ENCODE data around the gene TMEM165. TPM values are rescaled to one million over a fixed set of nuclear protein-coding genes. Genes with fewer than 3 reads are reported as not detected.

TMEM165 gene
- polyA plus RNA-seq, 3 donors = 77.4 to 96.4 (median 92.8) TPM

GRCh38 chr4:55437823-55438222 is 42.1 kb downstream of the TMEM165 start:
- no peaks in the 10 kb centered on the region for H3K4me1 ChIP-seq (ENCODE audit: control insufficient read depth in 1 of 2, insufficient read depth in 2 of 2, low read length in 2 of 2)
- Mint-ChIP-seq H3K27me3 (ENCODE audit: low read depth in 3 of 3) (no peaks in the 10 kb centered on the region), H3K4me1 (peaks cover 5% of the 10 kb centered on the region), H3K9me3 (no peaks in the 10 kb centered on the region), H3K36me3 (peaks cover 53 to 56% of the 10 kb centered on the region in 2 donors), H3K4me3 (no peak overlapping the region), H3K27ac (peak overlapping the region in 1 of 7 donors; percentile 62)
- H3K9ac ChIP-seq (ENCODE audit: insufficient read depth, low read length, poor library complexity, severe bottlenecking) = no peak overlapping the region
- H3K27me3 ChIP-seq (ENCODE audit: control insufficient read depth in 2 of 2, insufficient read depth in 2 of 2, low read length in 2 of 2) = no peaks in the 10 kb centered on the region
- H3K79me2 ChIP-seq (ENCODE audit: insufficient read depth, low read length) = no peaks in the 10 kb centered on the region
- no peak overlapping the region for H3K4me3 ChIP-seq (replicated peaks in 1 of 3; ENCODE audit: low read depth in 2 of 3, low read length in 3 of 3)
- no peak overlapping the region for H3K4me2 ChIP-seq (replicated peaks; ENCODE audit: extremely low read depth, low read length, poor library complexity, severe bottlenecking)
- no CpG with 5 or more reads among the region's 3 CpGs for WGBS (ENCODE audit: insufficient coverage)
- no peak for DNase-seq
- TF ChIP-seq CTCF (IDR thresholded peaks at IDR 0.05) = no peak
- H2AFZ ChIP-seq (ENCODE audit: insufficient read depth, low read depth, low read length, poor library complexity, severe bottlenecking) = no peak overlapping the region
- no peaks in the 10 kb centered on the region for H3K9me3 ChIP-seq (replicated peaks in 1 of 2; ENCODE audit: control insufficient read depth in 1 of 2, insufficient read depth in 1 of 2, low read length in 2 of 2)
- no peak overlapping the region for H3K27ac ChIP-seq (ENCODE audit: low read depth in 1 of 2, low read length in 2 of 2)
- peaks cover 40 to 89% of the 10 kb centered on the region in 2 donors for H3K36me3 ChIP-seq (replicated peaks in 1 of 2; ENCODE audit: control insufficient read depth in 1 of 2, insufficient read depth in 2 of 2, low read length in 2 of 2)
- peaks cover 34% of the 10 kb centered on the region for H4K20me1 ChIP-seq (ENCODE audit: insufficient read depth, low read length)
- intact Hi-C loops (cut with micrococcal nuclease) = no loop called here

DNA sequence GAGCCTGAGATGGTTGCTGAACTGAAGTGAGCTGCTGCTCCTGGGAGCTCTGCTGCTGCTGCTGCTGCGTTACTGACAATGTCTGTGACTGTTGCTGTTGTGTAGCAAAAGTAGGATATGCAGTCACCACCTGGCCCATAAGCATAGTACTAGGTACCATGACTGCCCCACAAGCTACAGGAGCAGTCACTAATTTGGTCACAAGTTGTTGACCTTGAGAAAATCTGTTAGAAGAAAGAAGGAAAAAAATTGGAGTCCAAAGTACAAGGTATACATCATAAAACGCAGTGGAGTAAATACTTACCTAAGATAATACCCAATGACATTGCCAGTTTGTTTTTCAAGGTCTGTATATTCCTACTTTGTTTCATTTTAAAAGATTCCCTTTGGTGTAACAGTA is 42.6 kb downstream of the TMEM165 start:
- intact Hi-C loops (cut with micrococcal nuclease) = no loop called here
- H3K4me1 ChIP-seq (ENCODE audit: control insufficient read depth in 1 of 2, insufficient read depth in 2 of 2, low read length in 2 of 2) = no peaks in the 10 kb centered on the region
- no peaks in the 10 kb centered on the region for H3K79me2 ChIP-seq (ENCODE audit: insufficient read depth, low read length)
- Mint-ChIP-seq H3K9me3 (no peaks in the 10 kb centered on the region), H3K4me3 (no peak overlapping the region), H3K27ac (peak overlapping the region in 2 of 7 donors; percentile 50 to 59), H3K27me3 (ENCODE audit: low read depth in 3 of 3) (no peaks in the 10 kb centered on the region), H3K36me3 (peaks cover 50 to 51% of the 10 kb centered on the region in 2 donors), H3K4me1 (peaks cover 5% of the 10 kb centered on the region)
- no peak overlapping the region for H3K27ac ChIP-seq (ENCODE audit: low read depth in 1 of 2, low read length in 2 of 2)
- peaks cover 29% of the 10 kb centered on the region for H4K20me1 ChIP-seq (ENCODE audit: insufficient read depth, low read length)
- no peak overlapping the region for H3K4me3 ChIP-seq (replicated peaks in 1 of 3; ENCODE audit: low read depth in 2 of 3, low read length in 3 of 3)
- TF ChIP-seq CTCF (IDR thresholded peaks at IDR 0.05) = no peak
- no peak overlapping the region for H2AFZ ChIP-seq (ENCODE audit: insufficient read depth, low read depth, low read length, poor library complexity, severe bottlenecking)
- H3K9me3 ChIP-seq (replicated peaks in 1 of 2; ENCODE audit: control insufficient read depth in 1 of 2, insufficient read depth in 1 of 2, low read length in 2 of 2) = no peaks in the 10 kb centered on the region
- no peak for DNase-seq
- H3K9ac ChIP-seq (ENCODE audit: insufficient read depth, low read length, poor library complexity, severe bottlenecking) = no peak overlapping the region
- WGBS (ENCODE audit: insufficient coverage) = no CpG with 5 or more reads among the region's 2 CpGs
- H3K27me3 ChIP-seq (ENCODE audit: control insufficient read depth in 2 of 2, insufficient read depth in 2 of 2, low read length in 2 of 2) = no peaks in the 10 kb centered on the region
- no peak overlapping the region for H3K4me2 ChIP-seq (replicated peaks; ENCODE audit: extremely low read depth, low read length, poor library complexity, severe bottlenecking)
- peaks cover 35 to 89% of the 10 kb centered on the region in 2 donors for H3K36me3 ChIP-seq (replicated peaks in 1 of 2; ENCODE audit: control insufficient read depth in 1 of 2, insufficient read depth in 2 of 2, low read length in 2 of 2)
